IPS-NIHi11 (cell line): ENCODE results near the gene HNRNPC.
"Not testable (repeated sequence)": the region's sequence is repeated elsewhere in the genome, so short reads cannot be mapped to it uniquely, and the experiment has no call there.

ENCODE experiments used
- DNase-seq: peaks from one replicate; pipeline ENCODE4 v3.0.0; 2012; ENCODE audit warnings: mixed read lengths, low spot score

The HNRNPC gene

GRCh38 chr14:21268617-21269251, 508 bp downstream of the HNRNPC start:
- no peak for DNase-seq

DNA sequence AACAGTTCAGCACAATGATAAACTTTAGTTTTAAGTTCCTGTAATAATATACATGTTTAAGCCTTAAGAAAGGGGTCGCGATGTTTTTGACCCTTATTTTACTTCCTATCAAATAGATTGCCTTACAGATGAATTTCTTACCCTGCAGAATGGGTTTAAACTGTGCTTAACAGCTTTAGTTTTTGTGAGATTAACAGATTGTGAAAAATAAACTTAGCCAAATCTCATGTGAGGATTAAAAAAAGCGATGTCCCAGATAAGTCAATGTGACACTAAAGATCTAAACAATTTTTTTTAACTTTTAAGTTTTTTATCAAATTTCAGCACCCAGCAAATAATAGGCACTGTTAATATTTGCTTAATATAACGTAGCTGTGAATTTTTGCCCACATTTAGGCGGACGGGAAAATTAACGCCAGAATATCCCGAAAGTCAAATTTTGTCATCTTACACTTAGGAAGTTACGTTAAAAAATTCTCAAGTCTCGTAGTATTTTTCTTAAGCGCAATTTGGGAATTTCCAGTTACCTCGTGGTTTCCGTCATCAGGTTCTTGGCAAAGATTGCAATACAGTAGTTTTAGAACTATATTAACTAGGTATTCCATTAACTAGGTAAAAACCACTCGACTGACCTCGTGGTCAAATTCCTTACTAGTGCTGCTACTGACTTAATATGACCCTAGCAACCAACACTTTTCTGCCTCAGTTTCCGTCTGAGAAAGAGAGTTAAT, 1.2 kb downstream of the HNRNPC start:
- no peak for DNase-seq

DNA sequence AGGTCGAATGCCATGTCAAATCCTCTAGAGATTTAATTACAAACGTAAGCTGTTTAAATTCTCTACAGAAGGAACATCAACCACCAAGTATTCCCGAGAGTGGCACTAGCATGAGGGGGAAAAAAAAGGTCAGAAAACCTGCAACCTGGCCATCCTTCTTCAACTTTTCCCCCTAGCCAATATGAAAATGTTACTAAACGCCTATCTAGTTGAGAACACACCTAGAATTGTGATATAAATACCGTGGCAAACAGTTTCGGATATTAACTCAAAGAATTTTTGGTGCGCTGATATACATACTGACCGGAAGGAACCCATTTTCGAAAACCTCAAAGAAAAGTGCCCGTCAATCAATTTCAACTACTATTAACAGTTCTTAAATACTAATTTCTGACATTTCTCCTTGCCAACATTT, 1.8 kb downstream of the HNRNPC start:
- no peak for DNase-seq

GRCh38 chr14:21264025-21264801, 5.0 kb downstream of the HNRNPC start:
- DNase-seq = no peak

GRCh38 chr14:21263284-21264024, 5.8 kb downstream of the HNRNPC start:
- DNase-seq = no peak

- no peak for DNase-seq
Measured at GRCh38 chr14:21262410-21262809, 6.8 kb downstream of the HNRNPC start.

- no peak for DNase-seq
Measured at GRCh38 chr14:21261824-21262223, 7.4 kb downstream of the HNRNPC start.

- no peak for DNase-seq
Measured at GRCh38 chr14:21258889-21259787, 10.1 kb downstream of the HNRNPC start.

DNA sequence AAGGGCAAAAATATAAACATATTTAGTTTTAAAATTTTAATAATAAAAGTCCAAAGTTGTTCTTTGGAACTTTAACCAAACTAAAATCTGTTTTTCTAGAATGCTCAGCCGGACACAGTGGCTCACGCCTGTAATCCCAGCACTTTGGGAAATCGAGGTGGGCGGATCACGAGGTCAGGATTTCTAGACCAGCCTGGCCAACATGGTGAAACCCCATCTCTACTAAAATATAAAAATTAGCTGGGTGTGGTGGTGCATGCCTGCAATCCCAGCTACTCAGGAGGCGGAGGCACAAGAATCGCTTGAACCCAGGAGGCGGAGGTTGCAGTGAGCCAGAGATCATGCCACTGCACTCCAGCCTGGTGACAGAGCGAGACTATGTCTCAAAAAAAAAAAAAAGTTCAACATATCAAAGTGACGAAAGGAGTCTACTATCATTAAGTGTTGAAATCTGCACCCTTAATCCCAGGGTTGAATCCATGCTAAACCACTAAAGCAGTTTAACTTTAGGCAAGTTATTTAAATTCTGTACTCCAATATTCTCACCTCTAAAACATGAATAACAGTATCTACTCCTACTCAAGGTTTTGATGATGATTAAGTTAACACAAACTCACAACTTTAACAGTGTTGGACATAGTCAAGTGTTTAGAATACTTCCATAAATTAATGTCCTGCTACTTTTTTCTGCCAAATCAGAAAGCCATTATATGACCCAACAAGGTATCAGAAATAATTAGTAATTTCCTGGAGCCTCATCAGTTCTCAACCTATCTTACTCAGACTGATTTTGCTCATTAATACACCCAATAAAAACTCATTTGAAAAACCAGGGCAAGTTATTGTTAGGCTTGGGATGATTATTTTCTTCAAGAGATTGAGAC, 11.0 kb downstream of the HNRNPC start:
- no peak for DNase-seq

GRCh38 chr14:21257394-21257909, 11.8 kb downstream of the HNRNPC start:
- no peak for DNase-seq

DNA sequence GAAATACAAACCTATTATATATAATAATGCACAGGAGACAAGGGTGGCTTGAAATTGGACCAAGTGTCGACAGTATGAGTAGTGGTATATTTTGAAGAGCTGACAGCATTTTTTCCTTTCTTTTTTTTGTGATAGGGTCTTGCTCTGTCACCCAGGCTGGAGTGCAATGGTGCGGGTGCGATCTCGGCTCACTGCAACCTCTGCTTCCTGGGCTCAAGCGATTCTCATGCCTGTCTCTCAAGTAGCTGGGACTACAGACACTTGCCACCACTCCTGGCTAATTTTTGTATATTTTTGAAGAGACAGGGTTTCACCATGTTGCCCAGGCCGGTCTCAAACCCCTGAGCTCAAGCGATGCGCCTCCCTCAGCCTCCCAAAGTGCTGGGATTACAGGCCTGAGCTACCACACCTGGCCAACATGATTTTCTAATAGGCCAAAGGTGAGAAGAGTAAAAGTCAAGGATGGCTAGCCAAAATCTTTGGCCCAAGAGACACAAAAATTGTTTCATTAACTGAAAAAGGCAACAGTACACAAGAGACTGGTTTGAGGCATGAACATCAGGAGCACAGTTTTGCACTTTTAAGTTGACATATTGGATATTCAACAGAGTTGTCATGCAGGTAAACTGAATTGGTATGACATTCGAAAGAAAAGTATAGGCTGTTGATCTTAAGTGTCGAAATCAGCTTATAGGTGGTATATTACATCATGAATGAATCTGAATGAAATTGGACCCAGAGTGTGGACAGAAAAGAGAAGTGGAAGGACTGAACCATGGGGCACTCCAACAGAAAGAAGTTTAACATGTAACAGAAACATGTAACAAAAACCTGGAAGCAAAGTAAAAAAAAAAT, 12.5 kb downstream of the HNRNPC start:
- DNase-seq = no peak

GRCh38 chr14:21256102-21256447, 13.2 kb downstream of the HNRNPC start:
- not testable (repeated sequence) for DNase-seq

- DNase-seq = no peak
Measured at GRCh38 chr14:21255385-21256101, 13.7 kb downstream of the HNRNPC start.

DNA sequence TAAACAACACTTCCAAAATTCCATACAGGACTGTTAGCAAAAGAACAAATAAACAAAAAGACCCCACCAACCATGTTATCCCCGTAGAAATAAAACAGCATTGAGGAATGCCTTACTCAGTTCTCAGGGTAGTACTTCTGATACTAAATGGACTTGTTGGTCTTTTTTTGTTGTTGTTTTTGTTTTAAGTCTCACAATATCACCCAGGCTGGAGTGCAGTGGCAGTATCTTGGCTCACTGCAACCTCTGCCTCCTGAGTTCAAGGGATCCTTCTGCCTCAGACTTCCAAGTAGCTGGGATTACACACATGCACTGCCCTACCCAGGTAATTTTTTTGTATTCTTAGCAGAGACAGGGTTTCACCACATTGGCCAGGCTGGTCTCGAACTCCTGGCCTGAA, 17.1 kb downstream of the HNRNPC start:
- no peak for DNase-seq

DNA sequence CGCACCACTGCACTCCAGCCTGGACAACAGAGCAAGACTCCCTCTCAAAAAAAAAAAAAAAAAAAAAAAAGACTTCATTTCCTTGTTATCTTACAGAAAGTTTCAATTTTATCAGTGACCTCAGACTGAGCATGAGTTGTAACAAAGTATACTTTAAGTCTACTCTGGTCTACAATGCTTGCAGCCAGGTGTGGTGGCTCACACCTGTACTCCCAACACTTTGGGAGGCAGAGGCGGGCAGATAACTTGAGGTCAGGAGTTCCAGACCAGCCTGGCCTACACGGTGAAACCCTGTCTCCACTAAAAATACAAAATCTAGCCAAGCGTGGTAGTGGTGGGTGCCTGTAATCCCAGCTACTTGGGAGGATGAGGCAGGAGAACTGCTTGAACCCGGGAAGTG, 18.0 kb downstream of the HNRNPC start:
- no peak for DNase-seq

GRCh38 chr14:21248739-21249411, 20.4 kb downstream of the HNRNPC start:
- no peak for DNase-seq

DNA sequence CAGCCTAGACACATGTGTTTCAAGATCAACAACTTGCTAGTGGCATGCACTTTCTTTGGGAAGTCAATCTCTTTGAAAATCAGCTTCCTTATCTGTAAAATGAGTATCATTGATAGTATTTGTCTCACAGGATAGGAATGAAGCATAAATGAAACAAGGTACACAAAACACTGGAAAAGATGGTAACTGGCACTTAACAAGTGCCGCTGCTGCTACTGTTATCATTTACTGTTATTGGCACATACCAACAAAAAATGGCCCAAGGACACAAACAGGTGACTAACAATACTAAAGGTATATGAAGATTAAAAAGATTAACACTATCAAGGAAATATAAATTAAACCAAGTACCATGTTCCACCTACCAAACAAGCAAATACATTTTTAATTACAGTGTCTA, 20.9 kb downstream of the HNRNPC start:
- DNase-seq = no peak

- DNase-seq = no peak
Measured at GRCh38 chr14:21245813-21246212, 23.4 kb downstream of the HNRNPC start.
